ENCODE results near the gene SF1. TPM values are rescaled to one million over a fixed set of nuclear protein-coding genes. Genes with fewer than 3 reads are reported as not detected.
A peak's percentile ranks its signal among the peaks of the same experiment; 100 is the strongest.

Gene SF1
- total RNA-seq, 2 experiments from 2014 or later = 1,632 to 1,657 TPM

- no peaks in the 10 kb centered on the region for H3K27me3 Mint-ChIP-seq
- CTCF ChIA-PET = no interaction called here
- Histone ChIP-seq H3K4me1 (ENCODE audit: insufficient read depth, low read length) (peaks cover 61% of the 10 kb centered on the region), H3K9me3 (ENCODE audit: control insufficient read depth in 1 of 2, insufficient read depth in 1 of 2, low read length in 2 of 2) (no peaks in the 10 kb centered on the region), H3K27ac (ENCODE audit: low read depth in 1 of 2, low read length in 2 of 2) (peak overlapping the region; percentile 95 to 99), H3K4me3 (ENCODE audit: low read length) (peak overlapping the region; percentile 88), H3K36me3 (ENCODE audit: insufficient read depth, low read length) (peaks cover 9% of the 10 kb centered on the region), H3K27me3 (ENCODE audit: control insufficient read depth in 1 of 2, insufficient read depth in 2 of 2, low read length in 2 of 2) (no peaks in the 10 kb centered on the region)
- DNase-seq = peak in 1 of 14 experiments; percentile 49
- H3K36me3 Mint-ChIP-seq (ENCODE audit: low read depth) = peaks cover 41% of the 10 kb centered on the region
- POLR2A ChIA-PET = interaction anchor here (1.8 to 18.7 kb wide), 5 partner anchors 15 to 678 kb away, joined by 4 to 634 read pairs (median 31); partner anchors contain the start of genes MEN1, PYGM and SF1
- ATAC-seq (ENCODE audit: poor library complexity) = no peak
- peaks cover 31% of the 10 kb centered on the region for H3K4me1 Mint-ChIP-seq (ENCODE audit: low read depth)
- intact Hi-C loops (cut with DNase I, micrococcal nuclease) = loop anchor here in 1 of 2 experiments (1.0 kb wide), 1 partner anchor 18 kb away; no protein-coding TSS in a partner anchor
- TF ChIP-seq CTCF (IDR thresholded peaks at IDR 0.05) = no peak
- H3K27ac Mint-ChIP-seq = peak overlapping the region; percentile 99
- peak overlapping the region; percentile 86 for H3K4me3 Mint-ChIP-seq
- H3K9me3 Mint-ChIP-seq = no peaks in the 10 kb centered on the region
These were observed 31.9 kb downstream of the SF1 start for GRCh38 chr11:64746486-64746885.

- Histone ChIP-seq H3K27ac (ENCODE audit: low read depth in 1 of 2, low read length in 2 of 2) (peak overlapping the region; percentile 95 to 99), H3K36me3 (ENCODE audit: insufficient read depth, low read length) (peaks cover 15% of the 10 kb centered on the region), H3K9me3 (ENCODE audit: control insufficient read depth in 1 of 2, insufficient read depth in 1 of 2, low read length in 2 of 2) (no peaks in the 10 kb centered on the region), H3K27me3 (ENCODE audit: control insufficient read depth in 1 of 2, insufficient read depth in 2 of 2, low read length in 2 of 2) (no peaks in the 10 kb centered on the region), H3K4me1 (ENCODE audit: insufficient read depth, low read length) (peaks cover 61% of the 10 kb centered on the region), H3K4me3 (ENCODE audit: low read length) (peak overlapping the region; percentile 88)
- H3K9me3 Mint-ChIP-seq = no peaks in the 10 kb centered on the region
- DNase-seq (peak; percentile 62 to 90 (median 76)), ATAC-seq (ENCODE audit: poor library complexity) (peak; percentile 32)
- intact Hi-C loops (cut with DNase I, micrococcal nuclease) = loop anchor here in 1 of 2 experiments (1.0 kb wide), 1 partner anchor 19 kb away; no protein-coding TSS in a partner anchor
- H3K27me3 Mint-ChIP-seq = no peaks in the 10 kb centered on the region
- H3K4me1 Mint-ChIP-seq (ENCODE audit: low read depth) = peaks cover 33% of the 10 kb centered on the region
- peak overlapping the region; percentile 98 for H3K4me3 Mint-ChIP-seq
- TF ChIP-seq CTCF (IDR thresholded peaks at IDR 0.05) = no peak
- H3K27ac Mint-ChIP-seq = peak overlapping the region; percentile 99
- ChIA-PET CTCF (interaction anchor here (3.6 to 3.9 kb wide), 2 partner anchors 16 to 30 kb away, joined by 28 to 45 read pairs; partner anchors contain the start of gene PYGM), POLR2A (interaction anchor here (0.8 to 18.7 kb wide), 35 partner anchors 10 to 1904 kb away, joined by 3 to 634 read pairs (median 10); partner anchors contain the start of genes CAPN1, CD248, CDC42BPG and FAU)
- peaks cover 45% of the 10 kb centered on the region for H3K36me3 Mint-ChIP-seq (ENCODE audit: low read depth)
These were observed 32.6 kb downstream of the SF1 start for GRCh38 chr11:64745521-64746328.

GRCh38 chr11:64745189-64745520, 33.2 kb downstream of the SF1 start:
- peaks cover 20% of the 10 kb centered on the region for H3K36me3 ChIP-seq (ENCODE audit: insufficient read depth, low read length)
- intact Hi-C loops (cut with DNase I, micrococcal nuclease) = no loop called here
- no peak for TF ChIP-seq CTCF (IDR thresholded peaks at IDR 0.05)
- H3K36me3 Mint-ChIP-seq (ENCODE audit: low read depth) = peaks cover 45% of the 10 kb centered on the region
- peak overlapping the region; percentile 98 for H3K4me3 Mint-ChIP-seq
- H3K4me1 ChIP-seq (ENCODE audit: insufficient read depth, low read length) = peaks cover 61% of the 10 kb centered on the region
- H3K27ac Mint-ChIP-seq = peak overlapping the region; percentile 99
- peak; percentile 36 for ATAC-seq (ENCODE audit: poor library complexity)
- H3K27ac ChIP-seq (ENCODE audit: low read depth in 1 of 2, low read length in 2 of 2) = peak overlapping the region; percentile 95 to 99
- ChIA-PET CTCF (interaction anchor here (3.5 to 3.9 kb wide), 4 partner anchors 17 to 31 kb away, joined by 13 to 45 read pairs (median 24); partner anchors contain the start of gene PYGM), POLR2A (interaction anchor here (0.7 to 18.7 kb wide), 42 partner anchors 10 to 1904 kb away, joined by 3 to 634 read pairs (median 8); partner anchors contain the start of genes CAPN1, CD248, CDC42BPG and FAU)
- H3K4me1 Mint-ChIP-seq (ENCODE audit: low read depth) = peaks cover 35% of the 10 kb centered on the region
- no peaks in the 10 kb centered on the region for H3K9me3 Mint-ChIP-seq
- H3K27me3 Mint-ChIP-seq = no peaks in the 10 kb centered on the region
- H3K4me3 ChIP-seq (ENCODE audit: low read length) = peak overlapping the region; percentile 88
- no peaks in the 10 kb centered on the region for H3K9me3 ChIP-seq (ENCODE audit: control insufficient read depth in 1 of 2, insufficient read depth in 1 of 2, low read length in 2 of 2)
- no peaks in the 10 kb centered on the region for H3K27me3 ChIP-seq (ENCODE audit: control insufficient read depth in 1 of 2, insufficient read depth in 2 of 2, low read length in 2 of 2)
- DNase-seq = peak; percentile 66 to 97 (median 91)

Measured in CD4-positive, alpha-beta T cell (primary cell).